HEK293T (cell line): ENCODE measurements around the gene ATP2A2.

Source experiments
- CTBP1 ChIP-seq: fragments of 450-650 bp; IDR thresholded peaks from 2 replicates; pipeline ENCODE4 v1.6.1; 2016; ENCODE audit warnings: borderline replicate concordance
- FOXK2 ChIP-seq: fragments of 450-650 bp; IDR thresholded peaks from 2 replicates; pipeline ENCODE4 v1.6.1; 2016; ENCODE audit warnings: mild to moderate bottlenecking
- FOXM1 ChIP-seq: fragments of 450-650 bp; IDR thresholded peaks from 2 replicates; pipeline ENCODE4 v1.6.1; 2017; ENCODE audit warnings: mild to moderate bottlenecking, borderline replicate concordance
- HDGF ChIP-seq: fragments of 450-650 bp; IDR thresholded peaks from 2 replicates; pipeline ENCODE4 v1.6.1; 2017; ENCODE audit warnings: antibody characterized with exemption, borderline replicate concordance
- L3MBTL2 ChIP-seq: fragments of 450-650 bp; conservative IDR thresholded peaks from 2 replicates; pipeline ENCODE4 v1.6.1; 2016; ENCODE audit warnings: mild to moderate bottlenecking
- LEF1 ChIP-seq: fragments of 450-650 bp; IDR thresholded peaks from 2 replicates; pipeline ENCODE4 v1.6.1; 2017; ENCODE audit warnings: mild to moderate bottlenecking, borderline replicate concordance
- PKNOX1 ChIP-seq: fragments of 450-650 bp; IDR thresholded peaks from 2 replicates; pipeline ENCODE4 v1.6.1; 2016
- SP1 ChIP-seq: fragments of 450-650 bp; IDR thresholded peaks from 2 replicates; pipeline ENCODE4 v1.6.1; 2017
- TARDBP ChIP-seq: fragments of 450-650 bp; IDR thresholded peaks from 2 replicates; pipeline ENCODE4 v1.6.1; 2016

- no peak for TF ChIP-seq HDGF
- no peak for TF ChIP-seq CTBP1
- no peak for TF ChIP-seq L3MBTL2
- no peak for TF ChIP-seq SP1
- TF ChIP-seq PKNOX1 = no peak
- no peak for TF ChIP-seq LEF1
- no peak for TF ChIP-seq TARDBP
- TF ChIP-seq FOXM1 = no peak
- TF ChIP-seq FOXK2 = no peak
These were observed 63.6 kb downstream of the ATP2A2 start for GRCh38 chr12:110344657-110345056.
